ENCODE results near the gene ENO4. TPM values are rescaled to one million over a fixed set of nuclear protein-coding genes. Genes with fewer than 3 reads are reported as not detected.
A peak's percentile ranks its signal among the peaks of the same experiment; 100 is the strongest.

ENO4 gene
- total and polyA plus RNA-seq, 2 donors from 2014 or later = 0.52 to 1.2 TPM

- no peak for TF ChIP-seq CTCF (IDR thresholded peaks at IDR 0.05; ENCODE audit: borderline replicate concordance, extremely low read depth, insufficient read depth)
- Histone ChIP-seq H3K36me3 (ENCODE audit: control insufficient read depth in 2 of 3, insufficient read depth in 3 of 3, low read length in 3 of 3) (no peaks in the 10 kb centered on the region), H3K4me1 (ENCODE audit: control insufficient read depth in 2 of 3, insufficient read depth in 2 of 3, low read depth in 1 of 3, low read length in 3 of 3) (peaks cover 2 to 6% (median 6%) of the 10 kb centered on the region in 3 donors), H3K27me3 (ENCODE audit: control insufficient read depth, insufficient read depth, low read length) (no peaks in the 10 kb centered on the region), H3K9ac (ENCODE audit: low read length in 3 of 3) (no peak overlapping the region), H3K27ac (ENCODE audit: low read depth in 2 of 2, low read length in 2 of 2) (no peak overlapping the region), H3K4me3 (ENCODE audit: low read length in 3 of 3) (no peak overlapping the region), H3K9me3 (ENCODE audit: control insufficient read depth in 2 of 3, insufficient read depth in 1 of 3, low read length in 3 of 3) (no peaks in the 10 kb centered on the region)
- DNase-seq = peak in 1 of 5 donors; percentile 19
- no peak for FAIRE-seq
- intact Hi-C loops (cut with DNase I) = no loop called here
Observed at GRCh38 chr10:116888380-116889055, 39.2 kb downstream of the ENO4 start.

GRCh38 chr10:116889066-116889465 lies 39.8 kb downstream of the ENO4 start:
- FAIRE-seq (no peak), DNase-seq (no peak)
- no peak for TF ChIP-seq CTCF (IDR thresholded peaks at IDR 0.05; ENCODE audit: borderline replicate concordance, extremely low read depth, insufficient read depth)
- Histone ChIP-seq H3K9me3 (ENCODE audit: control insufficient read depth in 2 of 3, insufficient read depth in 1 of 3, low read length in 3 of 3) (no peaks in the 10 kb centered on the region), H3K9ac (ENCODE audit: low read length in 3 of 3) (no peak overlapping the region), H3K27me3 (ENCODE audit: control insufficient read depth, insufficient read depth, low read length) (no peaks in the 10 kb centered on the region), H3K4me3 (ENCODE audit: low read length in 3 of 3) (no peak overlapping the region), H3K4me1 (ENCODE audit: control insufficient read depth in 2 of 3, insufficient read depth in 2 of 3, low read depth in 1 of 3, low read length in 3 of 3) (peaks cover 2 to 6% (median 6%) of the 10 kb centered on the region in 3 donors), H3K36me3 (ENCODE audit: control insufficient read depth in 2 of 3, insufficient read depth in 3 of 3, low read length in 3 of 3) (no peaks in the 10 kb centered on the region), H3K27ac (ENCODE audit: low read depth in 2 of 2, low read length in 2 of 2) (no peak overlapping the region)
- intact Hi-C loops (cut with DNase I) = no loop called here

- H3K27me3 ChIP-seq (ENCODE audit: control insufficient read depth, insufficient read depth, low read length) = no peaks in the 10 kb centered on the region
- FAIRE-seq (no peak), DNase-seq (peak in 3 of 5 donors; percentile 54 to 87 (median 76))
- H3K4me3 ChIP-seq (ENCODE audit: low read length in 3 of 3) = no peak overlapping the region
- no peaks in the 10 kb centered on the region for H3K9me3 ChIP-seq (ENCODE audit: control insufficient read depth in 2 of 3, insufficient read depth in 1 of 3, low read length in 3 of 3)
- H3K9ac ChIP-seq (ENCODE audit: low read length in 3 of 3) = no peak overlapping the region
- intact Hi-C loops (cut with DNase I) = no loop called here
- no peaks in the 10 kb centered on the region for H3K36me3 ChIP-seq (ENCODE audit: control insufficient read depth in 2 of 3, insufficient read depth in 3 of 3, low read length in 3 of 3)
- no peak for TF ChIP-seq CTCF (IDR thresholded peaks at IDR 0.05; ENCODE audit: borderline replicate concordance, extremely low read depth, insufficient read depth)
- peaks cover 2 to 6% (median 6%) of the 10 kb centered on the region in 3 donors for H3K4me1 ChIP-seq (ENCODE audit: control insufficient read depth in 2 of 3, insufficient read depth in 2 of 3, low read depth in 1 of 3, low read length in 3 of 3)
- no peak overlapping the region for H3K27ac ChIP-seq (ENCODE audit: low read depth in 2 of 2, low read length in 2 of 2)
Observed at GRCh38 chr10:116891208-116891607, 41.9 kb downstream of the ENO4 start.

All from kidney (tissue), 14 donors.